GM19328 (cell line): Measurements from ENCODE around the gene KCP.

Experiments
- ATAC-seq: cut with Tn5 transposase; IDR thresholded peaks from one replicate; pipeline ENCODE4 v1.9.1; 2021; ENCODE audit warnings: mild to moderate bottlenecking, moderate library complexity; ENCODE audit not compliant: unreplicated experiment

KCP gene

DNA sequence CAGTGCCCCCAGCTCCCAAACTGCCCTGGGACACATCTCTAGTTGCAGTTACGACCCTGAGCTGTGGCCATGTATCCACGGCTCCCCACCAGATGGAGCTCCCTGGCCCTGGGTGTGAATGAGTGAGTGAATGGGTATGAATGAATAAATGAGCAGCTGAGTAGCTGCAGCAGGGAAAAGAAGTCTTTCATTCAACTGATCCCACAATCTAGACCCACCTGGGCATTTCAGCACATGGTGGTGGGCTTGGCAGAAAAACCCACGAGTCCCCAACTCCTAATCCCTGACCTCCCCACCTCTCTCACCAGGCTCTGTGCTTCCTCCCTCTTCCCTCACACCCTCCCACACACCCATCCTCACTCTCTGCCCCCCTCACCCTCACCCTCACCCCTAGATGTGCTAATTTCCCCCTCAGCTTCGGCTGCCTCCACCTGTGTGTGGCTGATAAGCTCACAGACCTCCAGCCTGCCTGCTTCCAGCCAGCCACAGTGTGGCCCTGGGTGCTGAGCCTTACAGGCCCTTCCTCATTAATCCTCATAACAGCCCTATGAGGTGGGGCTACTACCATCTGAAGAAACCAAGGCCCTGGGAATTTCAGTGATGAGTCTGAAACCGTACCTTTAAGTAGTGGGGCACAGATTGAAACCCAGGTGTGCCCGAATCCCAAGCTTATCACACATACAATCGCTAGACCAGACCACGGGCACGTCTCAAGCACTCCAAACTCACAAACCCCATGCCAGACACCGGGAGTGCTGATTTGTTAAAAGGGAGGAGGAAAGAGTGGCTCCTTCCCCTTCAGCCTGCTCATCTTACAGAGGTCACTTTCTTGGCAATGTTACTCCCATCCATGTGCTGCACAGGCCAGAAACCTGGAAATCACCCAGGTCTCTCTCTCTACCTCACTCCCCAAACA is 50.1 kb downstream of the KCP start:
- ATAC-seq, result no peak

DNA sequence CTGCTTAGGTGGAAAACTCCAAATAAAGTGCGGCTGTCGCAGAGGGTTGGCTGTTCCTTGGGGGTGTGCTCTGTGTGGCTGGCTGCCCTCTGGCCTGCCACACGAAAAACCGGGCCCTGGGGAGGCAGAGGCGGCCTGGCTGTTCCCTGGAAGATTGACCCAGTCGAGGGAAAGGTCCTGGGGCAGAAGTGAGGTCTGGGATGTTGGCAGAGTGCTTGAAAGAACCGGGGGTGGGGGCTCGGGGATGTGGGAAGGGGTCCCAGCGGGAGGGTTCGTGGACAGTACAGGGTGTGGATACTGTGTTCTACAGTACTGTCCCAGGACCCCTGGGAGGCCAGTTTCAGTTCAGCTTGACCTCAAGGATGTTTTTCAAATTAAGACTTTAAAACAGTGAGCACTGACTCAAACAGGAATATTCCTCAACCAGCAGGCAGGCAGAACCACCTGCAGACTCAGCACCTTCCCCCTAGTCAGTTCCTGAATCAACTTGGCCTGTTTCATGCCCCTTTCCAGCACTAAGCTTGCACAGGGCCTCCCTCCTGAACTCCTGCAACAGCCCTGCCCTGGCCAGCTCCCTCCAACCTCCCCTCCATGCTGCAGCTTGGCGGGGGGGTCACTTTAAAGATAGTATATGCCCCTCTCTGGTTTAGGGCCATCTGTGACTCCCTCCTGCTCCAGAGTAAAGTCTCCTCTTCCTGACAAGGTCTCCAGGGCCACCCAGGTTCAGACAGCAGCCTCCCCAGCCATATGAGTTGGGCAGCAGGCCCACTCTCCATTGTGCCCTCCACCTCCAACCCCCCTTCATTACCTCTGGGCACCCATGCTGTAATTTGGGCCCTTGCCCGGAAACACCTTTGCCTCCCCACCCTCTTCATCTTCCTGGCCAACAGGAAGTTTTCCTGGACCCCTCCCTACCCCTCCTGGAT is 51.0 kb downstream of the KCP start:
- no peak for ATAC-seq

DNA sequence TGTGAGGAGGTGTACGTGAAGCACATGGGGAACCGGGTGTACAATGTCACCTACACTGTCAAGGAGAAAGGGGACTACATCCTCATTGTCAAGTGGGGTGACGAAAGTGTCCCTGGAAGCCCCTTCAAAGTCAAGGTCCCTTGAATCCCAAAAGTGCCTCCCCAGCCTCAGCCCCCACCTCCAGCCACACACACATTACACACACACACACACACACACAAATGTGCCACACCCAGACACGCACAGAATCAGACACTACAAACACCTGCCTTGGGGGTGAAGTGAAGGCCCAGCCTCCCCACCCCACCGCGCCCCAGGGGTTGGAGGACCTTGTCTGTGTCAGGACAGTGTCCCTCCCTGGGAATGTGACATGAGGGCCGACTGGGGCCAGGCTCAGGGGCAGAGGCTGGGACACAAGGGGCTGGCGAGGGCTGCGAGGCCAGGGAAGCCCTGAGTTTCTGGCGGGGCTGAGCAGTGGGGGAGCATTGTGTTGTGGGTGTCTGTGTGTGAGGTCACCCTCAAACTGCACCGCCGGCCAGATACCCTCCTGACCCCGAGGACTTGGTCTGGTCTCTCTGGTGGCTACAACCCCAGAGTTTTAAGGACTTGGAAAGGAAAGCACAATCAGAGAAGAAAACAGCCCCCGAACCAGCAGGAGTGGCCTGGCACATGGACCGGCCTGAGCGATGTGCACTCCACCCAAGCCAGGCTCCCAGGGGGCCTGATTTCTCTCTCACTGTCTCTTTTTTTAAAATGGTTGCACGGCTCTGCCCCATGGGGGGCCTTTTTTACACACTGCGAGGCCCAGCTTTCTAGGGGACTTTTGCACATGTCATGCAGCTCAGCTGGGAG is 51.9 kb downstream of the KCP start:
- no peak for ATAC-seq

DNA sequence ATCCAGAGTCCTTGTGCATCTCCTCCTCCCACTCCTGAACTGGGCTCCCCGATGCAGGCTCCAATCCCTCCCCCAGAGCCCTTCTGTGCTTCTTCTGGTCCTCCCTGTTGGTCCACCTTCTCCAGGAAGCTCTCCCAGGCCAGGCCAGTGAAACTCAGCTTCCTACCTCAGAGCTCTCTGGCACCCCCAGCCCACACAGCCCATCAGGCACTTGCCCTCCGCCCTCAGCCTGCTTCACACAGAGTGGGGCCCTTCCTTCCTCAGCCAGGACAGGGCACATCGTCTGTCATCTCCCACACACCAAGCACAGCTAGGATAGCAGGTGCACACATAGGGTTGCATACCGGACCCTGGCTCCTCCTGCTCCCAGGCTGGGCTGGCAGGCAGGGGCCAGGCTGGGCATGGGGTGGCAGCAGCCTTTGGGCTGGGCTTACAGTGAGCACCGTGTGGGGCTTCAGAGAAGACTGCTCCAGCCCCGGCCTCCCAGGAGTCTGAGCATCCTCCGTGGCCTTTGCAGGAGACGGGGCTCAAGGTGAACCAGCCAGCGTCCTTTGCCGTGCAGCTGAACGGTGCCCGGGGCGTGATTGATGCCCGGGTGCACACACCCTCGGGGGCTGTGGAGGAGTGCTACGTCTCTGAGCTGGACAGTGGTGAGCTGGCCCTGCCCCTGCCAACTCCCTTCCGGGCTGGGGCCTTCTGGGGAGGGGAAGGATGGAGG is 54.3 kb downstream of the KCP start:
- ATAC-seq, result no peak

DNA sequence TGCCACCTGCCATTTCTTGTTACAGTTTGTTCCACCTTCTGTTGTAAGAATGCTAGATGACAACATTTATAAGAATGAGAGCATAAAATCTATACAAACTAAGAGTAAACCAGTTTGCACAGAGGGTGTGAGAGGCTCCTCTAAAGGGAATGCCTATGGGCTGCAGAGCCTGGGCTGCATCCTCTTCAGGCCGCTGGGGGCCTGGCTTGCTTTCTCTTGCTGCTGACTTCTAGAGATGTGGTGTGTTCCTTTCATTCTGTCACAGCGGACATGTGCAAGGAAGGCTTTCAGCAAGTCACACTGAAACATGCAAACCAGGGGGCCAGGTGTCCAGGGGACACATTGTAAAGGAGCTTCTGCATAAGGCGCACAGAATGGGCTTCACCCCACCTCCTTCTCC is 55.0 kb downstream of the KCP start:
- ATAC-seq, result no peak

DNA sequence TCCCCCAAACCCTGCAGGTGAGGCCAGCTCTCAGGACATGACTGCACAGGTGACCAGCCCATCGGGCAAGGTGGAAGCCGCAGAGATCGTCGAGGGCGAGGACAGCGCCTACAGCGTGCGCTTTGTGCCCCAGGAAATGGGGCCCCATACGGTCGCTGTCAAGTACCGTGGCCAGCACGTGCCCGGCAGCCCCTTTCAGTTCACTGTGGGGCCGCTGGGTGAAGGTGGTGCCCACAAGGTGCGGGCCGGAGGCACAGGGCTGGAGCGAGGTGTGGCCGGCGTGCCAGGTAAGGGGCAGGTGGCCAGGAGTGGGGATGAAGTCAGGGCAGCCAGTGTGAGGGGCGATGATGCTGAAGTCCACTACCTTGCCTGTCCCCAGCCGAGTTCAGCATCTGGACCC is 56.1 kb downstream of the KCP start:
- ATAC-seq, result no peak

DNA sequence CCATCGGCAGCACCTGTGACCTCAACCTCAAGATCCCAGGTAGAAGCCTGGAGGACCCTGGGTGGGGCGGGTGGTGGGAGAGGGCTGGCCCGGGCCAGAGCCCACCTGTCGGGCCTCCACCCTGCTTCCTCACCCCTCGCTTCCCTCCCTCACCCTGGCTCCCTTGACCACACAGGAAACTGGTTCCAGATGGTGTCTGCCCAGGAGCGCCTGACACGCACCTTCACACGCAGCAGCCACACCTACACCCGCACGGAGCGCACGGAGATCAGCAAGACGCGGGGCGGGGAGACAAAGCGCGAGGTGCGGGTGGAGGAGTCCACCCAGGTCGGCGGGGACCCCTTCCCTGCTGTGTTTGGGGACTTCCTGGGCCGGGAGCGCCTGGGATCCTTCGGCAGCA is 56.7 kb downstream of the KCP start:
- no peak for ATAC-seq

DNA sequence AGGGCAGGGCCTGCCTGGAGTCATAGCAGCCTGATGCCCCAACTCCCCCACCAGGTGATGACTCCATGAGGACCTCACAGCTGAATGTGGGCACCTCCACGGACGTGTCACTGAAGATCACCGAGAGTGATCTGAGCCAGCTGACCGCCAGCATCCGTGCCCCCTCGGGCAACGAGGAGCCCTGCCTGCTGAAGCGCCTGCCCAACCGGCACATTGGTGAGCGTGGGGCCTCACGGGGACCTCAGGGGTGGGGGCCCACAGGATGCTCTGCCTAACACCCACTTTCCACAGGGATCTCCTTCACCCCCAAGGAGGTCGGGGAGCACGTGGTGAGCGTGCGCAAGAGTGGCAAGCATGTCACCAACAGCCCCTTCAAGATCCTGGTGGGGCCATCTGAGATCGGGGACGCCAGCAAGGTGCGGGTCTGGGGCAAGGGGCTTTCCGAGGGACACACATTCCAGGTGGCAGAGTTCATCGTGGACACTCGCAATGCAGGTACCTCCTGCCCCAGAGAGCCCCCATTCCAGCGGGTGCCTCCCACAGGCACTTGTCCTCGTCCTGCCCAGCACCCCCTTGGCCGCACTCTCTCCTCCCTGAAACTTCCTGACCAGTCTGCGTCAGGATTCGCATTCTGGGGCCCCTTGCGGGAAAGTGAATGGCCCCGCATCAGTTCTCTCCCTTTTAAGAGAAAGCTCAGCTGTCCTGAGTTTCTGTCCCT is 57.8 kb downstream of the KCP start:
- no peak for ATAC-seq

DNA sequence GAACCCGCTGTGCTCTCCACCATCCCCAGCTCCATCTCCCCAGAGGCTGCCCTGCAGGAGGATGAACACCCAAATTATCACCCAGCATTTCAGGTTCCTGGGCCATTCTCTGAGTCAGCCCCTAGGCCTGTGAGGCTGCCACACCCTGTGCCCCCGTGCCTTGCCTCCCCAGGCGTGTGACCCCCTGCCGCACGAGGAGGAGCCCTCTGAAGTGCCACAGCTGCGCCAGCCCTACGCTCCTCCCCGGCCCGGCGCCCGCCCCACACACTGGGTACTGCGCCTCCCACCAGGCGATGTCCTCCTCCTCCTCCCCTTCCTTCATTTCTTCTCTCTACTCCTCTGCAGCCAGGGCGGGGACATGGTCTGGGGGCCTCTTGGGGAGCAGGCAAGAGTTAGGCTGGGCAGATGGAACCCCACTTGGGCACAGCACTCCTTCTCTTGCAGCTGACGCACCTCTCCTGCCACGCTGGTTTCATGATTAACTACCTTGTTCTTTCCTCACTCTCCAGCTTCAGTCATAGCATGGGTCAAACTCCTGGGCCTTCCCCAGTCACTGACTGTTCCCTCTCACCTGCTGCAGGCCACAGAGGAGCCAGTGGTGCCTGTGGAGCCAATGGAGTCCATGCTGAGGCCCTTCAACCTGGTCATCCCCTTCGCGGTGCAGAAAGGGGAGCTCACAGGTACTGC is 60.6 kb downstream of the KCP start:
- ATAC-seq, result no peak

DNA sequence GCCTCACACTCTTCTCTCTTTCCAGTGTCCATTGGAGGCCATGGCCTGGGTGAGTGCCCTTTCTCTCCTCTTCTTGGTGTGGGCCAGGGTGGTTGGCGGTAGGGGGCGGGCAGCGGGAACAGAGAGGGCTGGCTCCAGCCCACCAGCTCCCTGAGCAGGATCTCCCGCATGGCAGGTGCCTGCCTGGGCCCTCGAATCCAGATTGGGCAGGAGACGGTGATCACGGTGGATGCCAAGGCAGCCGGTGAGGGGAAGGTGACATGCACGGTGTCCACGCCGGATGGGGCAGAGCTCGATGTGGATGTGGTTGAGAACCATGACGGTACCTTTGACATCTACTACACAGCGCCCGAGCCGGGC is 61.4 kb downstream of the KCP start:
- ATAC-seq, result no peak

DNA sequence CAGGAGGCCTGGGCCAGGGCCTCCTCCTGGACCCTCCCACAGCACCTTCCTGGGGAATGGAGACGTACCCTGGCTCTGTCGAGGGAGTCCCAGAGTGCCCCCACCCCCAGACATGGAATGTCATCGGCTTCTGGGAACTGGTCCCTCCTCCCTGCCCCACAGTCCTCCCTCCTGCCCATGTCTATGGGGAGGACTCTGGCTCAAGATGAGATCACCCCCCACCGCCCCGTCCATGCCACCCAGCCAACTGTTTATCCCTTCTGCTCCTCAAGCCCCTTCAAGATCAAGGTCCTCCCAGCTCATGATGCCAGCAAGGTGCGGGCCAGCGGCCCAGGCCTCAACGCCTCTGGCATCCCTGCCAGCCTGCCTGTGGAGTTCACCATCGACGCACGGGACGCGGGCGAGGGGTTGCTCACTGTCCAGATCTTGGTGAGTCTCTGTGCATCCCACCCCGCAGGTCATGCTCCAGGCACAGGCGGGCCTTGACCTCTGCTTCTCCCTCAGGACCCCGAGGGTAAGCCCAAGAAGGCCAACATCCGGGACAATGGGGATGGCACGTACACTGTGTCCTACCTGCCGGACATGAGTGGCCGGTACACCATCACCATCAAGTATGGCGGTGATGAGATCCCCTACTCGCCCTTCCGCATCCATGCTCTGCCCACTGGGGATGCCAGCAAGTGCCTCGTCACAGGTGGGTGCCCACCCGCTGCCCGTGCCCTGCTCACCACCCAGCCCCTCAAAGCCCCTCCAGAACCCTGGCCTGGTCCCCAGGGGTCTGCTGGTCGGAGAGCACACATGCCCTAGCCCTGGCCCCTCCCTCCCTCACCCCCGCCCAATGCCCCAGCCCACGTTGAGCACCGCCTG is 62.0 kb downstream of the KCP start:
- ATAC-seq, result no peak

DNA sequence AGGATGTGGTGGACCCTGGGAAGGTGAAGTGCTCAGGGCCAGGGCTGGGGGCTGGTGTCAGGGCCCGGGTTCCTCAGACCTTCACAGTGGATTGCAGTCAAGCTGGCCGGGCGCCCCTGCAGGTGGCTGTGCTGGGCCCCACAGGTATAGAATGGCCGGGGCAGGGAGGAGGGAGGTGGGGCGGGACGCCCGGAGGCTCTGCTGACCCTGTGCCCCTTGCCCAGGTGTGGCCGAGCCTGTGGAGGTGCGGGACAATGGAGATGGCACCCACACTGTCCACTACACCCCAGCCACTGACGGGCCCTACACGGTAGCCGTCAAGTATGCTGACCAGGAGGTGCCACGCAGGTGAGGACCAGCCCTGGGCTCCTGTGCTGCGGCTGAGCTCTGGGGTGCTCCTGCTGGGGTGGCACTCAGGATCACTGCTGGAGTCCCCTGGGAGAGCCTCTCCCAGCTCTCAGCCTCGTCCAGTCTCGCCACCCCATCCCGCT is 62.7 kb downstream of the KCP start:
- no peak for ATAC-seq

DNA sequence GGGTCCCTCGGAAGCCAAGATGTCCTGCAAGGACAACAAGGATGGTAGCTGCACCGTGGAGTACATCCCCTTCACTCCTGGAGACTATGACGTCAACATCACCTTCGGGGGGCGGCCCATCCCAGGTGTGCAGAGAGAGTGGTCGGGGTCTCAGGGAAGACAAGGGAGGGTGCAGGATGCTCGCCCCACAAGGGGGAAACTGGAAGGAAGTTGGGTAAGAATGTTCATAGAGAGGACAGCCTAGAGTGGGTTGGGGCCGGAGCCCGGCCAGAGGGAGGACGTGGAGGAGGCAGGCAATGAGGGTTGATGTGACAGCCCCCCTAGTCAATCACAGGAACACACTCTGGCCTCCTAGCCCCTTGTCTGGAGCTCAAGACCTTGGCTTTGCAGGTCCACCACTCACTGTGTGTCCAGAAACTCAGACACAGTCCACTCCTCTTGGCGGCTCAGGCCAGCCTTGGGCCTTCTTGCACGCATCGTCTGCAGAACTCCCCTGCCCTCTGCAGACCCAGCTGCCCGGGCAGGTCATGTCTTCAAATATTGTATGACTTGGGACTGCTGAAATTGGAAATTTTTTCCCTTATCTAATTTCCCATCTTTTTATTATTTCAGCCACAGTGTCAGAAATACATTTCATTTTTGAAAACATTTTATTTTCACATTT is 63.6 kb downstream of the KCP start:
- no peak for ATAC-seq

DNA sequence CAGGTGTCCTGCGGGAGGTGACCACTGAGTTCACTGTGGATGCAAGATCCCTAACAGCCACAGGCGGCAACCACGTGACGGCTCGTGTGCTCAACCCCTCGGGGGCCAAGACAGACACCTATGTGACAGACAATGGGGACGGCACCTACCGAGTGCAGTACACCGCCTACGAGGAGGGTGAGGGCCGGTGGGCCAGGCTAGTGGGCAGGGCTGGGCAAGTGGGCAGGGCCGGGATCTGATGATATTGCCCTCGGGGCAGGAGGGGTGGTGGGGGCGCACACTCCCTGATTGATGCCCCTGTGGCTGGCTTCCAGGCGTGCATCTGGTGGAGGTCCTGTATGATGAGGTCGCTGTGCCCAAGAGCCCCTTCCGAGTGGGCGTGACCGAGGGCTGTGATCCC is 64.5 kb downstream of the KCP start:
- no peak for ATAC-seq

DNA sequence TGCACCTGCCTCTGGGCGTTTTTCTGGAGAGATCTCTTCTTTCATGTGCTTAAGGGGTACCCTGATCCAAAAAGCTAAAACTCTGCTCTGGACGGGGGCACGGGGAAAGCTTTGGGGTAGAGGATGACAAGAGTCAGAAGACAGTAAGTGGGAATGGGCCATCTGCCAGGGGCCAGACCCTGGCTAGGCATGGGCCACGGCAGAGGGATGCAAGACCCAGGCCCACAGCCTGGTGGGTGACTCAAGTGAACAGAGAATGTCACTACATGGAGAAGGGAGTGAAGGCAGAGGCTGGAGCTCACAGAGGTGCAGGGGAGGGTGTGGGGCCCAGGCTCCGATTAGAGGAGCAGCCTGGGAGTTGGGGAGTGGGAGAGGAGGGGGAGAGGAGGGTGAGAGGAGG is 65.0 kb downstream of the KCP start:
- ATAC-seq, result no peak

DNA sequence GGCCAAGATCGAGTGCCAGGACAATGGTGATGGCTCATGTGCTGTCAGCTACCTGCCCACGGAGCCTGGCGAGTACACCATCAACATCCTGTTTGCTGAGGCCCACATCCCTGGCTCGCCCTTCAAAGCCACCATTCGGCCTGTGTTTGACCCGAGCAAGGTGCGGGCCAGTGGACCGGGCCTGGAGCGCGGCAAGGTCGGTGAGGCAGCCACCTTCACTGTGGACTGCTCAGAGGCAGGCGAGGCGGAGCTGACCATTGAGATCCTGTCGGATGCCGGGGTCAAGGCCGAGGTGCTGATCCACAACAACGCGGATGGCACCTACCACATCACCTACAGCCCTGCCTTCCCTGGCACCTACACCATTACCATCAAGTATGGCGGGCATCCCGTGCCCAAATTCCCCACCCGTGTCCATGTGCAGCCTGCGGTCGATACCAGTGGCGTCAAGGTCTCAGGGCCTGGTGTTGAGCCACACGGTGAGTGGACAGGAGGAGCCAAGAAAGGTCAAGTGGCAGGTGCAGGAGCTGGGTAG is 65.7 kb downstream of the KCP start:
- ATAC-seq, result no peak

DNA sequence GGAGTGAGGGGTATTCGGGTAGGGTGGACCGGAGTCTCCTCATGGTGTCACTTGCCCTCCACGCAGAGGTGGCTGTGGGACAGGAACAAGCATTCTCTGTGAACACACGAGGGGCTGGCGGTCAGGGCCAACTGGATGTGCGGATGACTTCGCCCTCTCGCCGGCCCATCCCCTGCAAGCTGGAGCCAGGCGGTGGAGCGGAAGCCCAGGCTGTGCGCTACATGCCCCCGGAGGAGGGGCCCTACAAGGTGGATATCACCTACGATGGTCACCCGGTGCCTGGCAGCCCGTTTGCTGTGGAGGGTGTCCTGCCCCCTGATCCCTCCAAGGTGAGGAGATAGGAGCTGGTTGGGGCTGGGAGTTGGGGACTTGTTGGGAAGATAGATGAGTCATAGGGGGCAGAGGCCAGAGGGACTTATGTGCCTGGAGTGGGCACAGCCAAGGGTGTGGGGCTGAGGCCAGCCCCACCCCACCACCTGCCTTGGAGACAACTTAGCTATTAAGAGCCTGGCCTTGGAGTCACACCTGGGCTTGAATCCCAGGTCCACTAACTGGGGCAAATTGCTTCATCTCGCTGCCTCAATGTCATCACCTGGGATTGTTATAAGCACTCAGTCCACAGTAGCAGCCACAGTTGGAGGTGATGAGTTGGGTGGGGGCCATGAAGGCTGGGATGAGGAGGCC is 66.4 kb downstream of the KCP start:
- ATAC-seq, result no peak
